SH-SY5Y (cell line): ENCODE measurements around the gene DUOX2.

Experiments
- GATA2 ChIP-seq: IDR thresholded peaks from 2 replicates; pipeline ENCODE4 v1.6.1; 2011; ENCODE audit warnings: mild to moderate bottlenecking, low read depth, low read length
- GATA3 ChIP-seq: IDR thresholded peaks from 2 replicates; pipeline ENCODE4 v1.6.1; 2011; ENCODE audit warnings: low read depth, mild to moderate bottlenecking, low read length, moderate library complexity

DNA sequence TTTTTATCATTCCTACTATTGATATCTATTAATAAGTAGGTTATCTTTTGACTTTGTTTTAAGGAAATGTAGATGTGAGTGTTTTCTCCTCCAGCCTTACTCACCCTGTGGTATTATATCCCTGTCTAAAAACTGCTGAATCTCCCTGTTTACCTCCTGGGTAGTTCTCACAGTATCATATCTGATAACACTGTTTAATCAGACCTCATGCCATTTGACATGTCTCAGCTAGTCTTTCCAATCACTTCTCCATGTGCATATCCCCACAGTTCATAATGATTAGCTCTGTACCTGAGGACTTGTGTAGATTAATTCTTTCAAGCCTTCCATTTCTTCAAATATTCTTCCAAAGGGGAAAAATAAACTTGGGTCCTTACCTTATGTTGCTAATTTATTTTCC lies 30.7 kb downstream of the DUOX2 start:
- TF ChIP-seq GATA3 (no peak), GATA2 (no peak)
